Uterus (tissue), 2 donors: Measurements from ENCODE around the gene PSME3IP1.

ENCODE experiments used
- CTCF ChIP-seq, 4 experiments: fragments of 200-600 bp in 2 of 4; fragments of 450-650 bp in 2 of 4; sonication (generic) in 2 of 4; IDR thresholded peaks; one replicate each; pipeline ENCODE4 v1.5.1; 2016 to 2019; ENCODE audit warnings: antibody characterized with exemption in 4 of 4, mild to moderate bottlenecking in 2 of 4, moderate library complexity in 1 of 4
- POLR2A ChIP-seq, 2 donors: fragments of 450-650 bp; IDR thresholded peaks; one replicate each; pipeline ENCODE4 v1.6.1; 2016; ENCODE audit warnings: antibody characterized with exemption in 2 of 2, mild to moderate bottlenecking in 1 of 2, moderate library complexity in 1 of 2

GRCh38 chr16:57233944-57234706, 48.3 kb upstream of the PSME3IP1 start:
- TF ChIP-seq CTCF (IDR thresholded peaks at IDR 0.05) (no peak), POLR2A (IDR thresholded peaks at IDR 0.05) (no peak)
